Measurements from ENCODE around the gene COX20. TPM values are rescaled to one million over a fixed set of nuclear protein-coding genes. Genes with fewer than 3 reads are reported as not detected.
"Not testable (repeated sequence)": the region's sequence is repeated elsewhere in the genome, so short reads cannot be mapped to it uniquely, and the experiment has no call there.

The COX20 gene
- total and polyA plus RNA-seq, 9 donors, result 24.6 to 54.5 (median 46.3) TPM

- not testable (repeated sequence) for H3K9me3 ChIP-seq (replicated peaks; ENCODE audit: control insufficient read depth, low read depth, low read length); DNase-seq
- 82% methylated on average over 4 of the region's 6 CpGs for WGBS (ENCODE audit: insufficient coverage)
Observed at GRCh38 chr1:244794516-244794915, 40.9 kb upstream of the COX20 start.

GRCh38 chr1:244796719-244797406, 38.6 kb upstream of the COX20 start:
- no peaks in the 10 kb centered on the region for H3K4me1 ChIP-seq (ENCODE audit: control insufficient read depth, insufficient read depth, low read length)
- no peak overlapping the region for H3K27ac ChIP-seq (ENCODE audit: low read length)
- H3K9me3 ChIP-seq (replicated peaks; ENCODE audit: control insufficient read depth, low read depth, low read length), result no peaks in the 10 kb centered on the region
- WGBS (ENCODE audit: insufficient coverage), result 0% methylated on average over 2 of the region's 10 CpGs
- H3K36me3 ChIP-seq (ENCODE audit: control insufficient read depth, insufficient read depth, low read length), result no peaks in the 10 kb centered on the region
- peak; percentile 69 for DNase-seq
- no peaks in the 10 kb centered on the region for H3K27me3 ChIP-seq (ENCODE audit: control insufficient read depth, insufficient read depth, low read length)
- H3K4me3 ChIP-seq (ENCODE audit: low read length), result no peak overlapping the region

More at GRCh38 chr1:244794516-244794915, 40.9 kb upstream of the COX20 start:
- not testable (repeated sequence) for H3K36me3 ChIP-seq (ENCODE audit: control insufficient read depth, insufficient read depth, low read length); H3K27me3 ChIP-seq (ENCODE audit: control insufficient read depth, insufficient read depth, low read length); H3K27ac ChIP-seq (ENCODE audit: low read length); H3K4me3 ChIP-seq (ENCODE audit: low read length); H3K4me1 ChIP-seq (ENCODE audit: control insufficient read depth, insufficient read depth, low read length)

GRCh38 chr1:244800821-244801220, 34.6 kb upstream of the COX20 start:
- no peak overlapping the region for H3K4me3 ChIP-seq (ENCODE audit: low read length)
- no peak for DNase-seq
- H3K9me3 ChIP-seq (replicated peaks; ENCODE audit: control insufficient read depth, low read depth, low read length), result no peaks in the 10 kb centered on the region
- H3K27ac ChIP-seq (ENCODE audit: low read length), result no peak overlapping the region
- no peaks in the 10 kb centered on the region for H3K36me3 ChIP-seq (ENCODE audit: control insufficient read depth, insufficient read depth, low read length)
- H3K4me1 ChIP-seq (ENCODE audit: control insufficient read depth, insufficient read depth, low read length), result no peaks in the 10 kb centered on the region
- 79% methylated on average over 3 of the region's 9 CpGs for WGBS (ENCODE audit: insufficient coverage)
- no peaks in the 10 kb centered on the region for H3K27me3 ChIP-seq (ENCODE audit: control insufficient read depth, insufficient read depth, low read length)

GRCh38 chr1:244801246-244801645, 34.2 kb upstream of the COX20 start:
- peak; percentile 16 for DNase-seq
- no peak overlapping the region for H3K4me3 ChIP-seq (ENCODE audit: low read length)
- no peak overlapping the region for H3K27ac ChIP-seq (ENCODE audit: low read length)
- no peaks in the 10 kb centered on the region for H3K4me1 ChIP-seq (ENCODE audit: control insufficient read depth, insufficient read depth, low read length)
- H3K36me3 ChIP-seq (ENCODE audit: control insufficient read depth, insufficient read depth, low read length), result no peaks in the 10 kb centered on the region
- H3K9me3 ChIP-seq (replicated peaks; ENCODE audit: control insufficient read depth, low read depth, low read length), result no peaks in the 10 kb centered on the region
- H3K27me3 ChIP-seq (ENCODE audit: control insufficient read depth, insufficient read depth, low read length), result no peaks in the 10 kb centered on the region
- WGBS (ENCODE audit: insufficient coverage), result 54% methylated on average over 5 of the region's 14 CpGs

GRCh38 chr1:244802041-244802440, 33.4 kb upstream of the COX20 start:
- 75% methylated on average over 9 of the region's 14 CpGs for WGBS (ENCODE audit: insufficient coverage)
- no peak overlapping the region for H3K4me3 ChIP-seq (ENCODE audit: low read length)
- H3K27me3 ChIP-seq (ENCODE audit: control insufficient read depth, insufficient read depth, low read length), result no peaks in the 10 kb centered on the region
- H3K27ac ChIP-seq (ENCODE audit: low read length), result no peak overlapping the region
- DNase-seq, result no peak
- no peaks in the 10 kb centered on the region for H3K4me1 ChIP-seq (ENCODE audit: control insufficient read depth, insufficient read depth, low read length)
- no peaks in the 10 kb centered on the region for H3K36me3 ChIP-seq (ENCODE audit: control insufficient read depth, insufficient read depth, low read length)
- H3K9me3 ChIP-seq (replicated peaks; ENCODE audit: control insufficient read depth, low read depth, low read length), result no peaks in the 10 kb centered on the region

GRCh38 chr1:244802556-244803239, 32.8 kb upstream of the COX20 start:
- H3K4me1 ChIP-seq (ENCODE audit: control insufficient read depth, insufficient read depth, low read length), result no peaks in the 10 kb centered on the region
- H3K36me3 ChIP-seq (ENCODE audit: control insufficient read depth, insufficient read depth, low read length), result no peaks in the 10 kb centered on the region
- H3K27me3 ChIP-seq (ENCODE audit: control insufficient read depth, insufficient read depth, low read length), result no peaks in the 10 kb centered on the region
- WGBS (ENCODE audit: insufficient coverage), result 78% methylated on average over 9 of the region's 16 CpGs
- no peak overlapping the region for H3K27ac ChIP-seq (ENCODE audit: low read length)
- no peak overlapping the region for H3K4me3 ChIP-seq (ENCODE audit: low read length)
- no peaks in the 10 kb centered on the region for H3K9me3 ChIP-seq (replicated peaks; ENCODE audit: control insufficient read depth, low read depth, low read length)
- DNase-seq, result no peak

GRCh38 chr1:244804841-244805240, 30.6 kb upstream of the COX20 start:
- Histone ChIP-seq H3K4me1 (ENCODE audit: control insufficient read depth, insufficient read depth, low read length) (no peaks in the 10 kb centered on the region), H3K27ac (ENCODE audit: low read length) (no peak overlapping the region), H3K4me3 (ENCODE audit: low read length) (no peak overlapping the region), H3K27me3 (ENCODE audit: control insufficient read depth, insufficient read depth, low read length) (no peaks in the 10 kb centered on the region), H3K36me3 (ENCODE audit: control insufficient read depth, insufficient read depth, low read length) (no peaks in the 10 kb centered on the region), H3K9me3 (replicated peaks; ENCODE audit: control insufficient read depth, low read depth, low read length) (no peaks in the 10 kb centered on the region)
- 100% methylated on average over 3 of the region's 8 CpGs for WGBS (ENCODE audit: insufficient coverage)
- DNase-seq, result no peak

- no peak for DNase-seq
- Histone ChIP-seq H3K4me1 (ENCODE audit: control insufficient read depth, insufficient read depth, low read length) (no peaks in the 10 kb centered on the region), H3K4me3 (ENCODE audit: low read length) (no peak overlapping the region), H3K9me3 (replicated peaks; ENCODE audit: control insufficient read depth, low read depth, low read length) (no peaks in the 10 kb centered on the region), H3K36me3 (ENCODE audit: control insufficient read depth, insufficient read depth, low read length) (no peaks in the 10 kb centered on the region), H3K27ac (ENCODE audit: low read length) (no peak overlapping the region), H3K27me3 (ENCODE audit: control insufficient read depth, insufficient read depth, low read length) (no peaks in the 10 kb centered on the region)
Observed at GRCh38 chr1:244807138-244807537, 28.3 kb upstream of the COX20 start.

GRCh38 chr1:244810221-244810620, 25.2 kb upstream of the COX20 start:
- no peak overlapping the region for H3K4me3 ChIP-seq (ENCODE audit: low read length)
- no peak for DNase-seq
- WGBS (ENCODE audit: insufficient coverage), result 87% methylated on average over 21 of the region's 22 CpGs
- H3K36me3 ChIP-seq (ENCODE audit: control insufficient read depth, insufficient read depth, low read length), result no peaks in the 10 kb centered on the region
- H3K4me1 ChIP-seq (ENCODE audit: control insufficient read depth, insufficient read depth, low read length), result no peaks in the 10 kb centered on the region
- no peaks in the 10 kb centered on the region for H3K9me3 ChIP-seq (replicated peaks; ENCODE audit: control insufficient read depth, low read depth, low read length)
- no peaks in the 10 kb centered on the region for H3K27me3 ChIP-seq (ENCODE audit: control insufficient read depth, insufficient read depth, low read length)
- H3K27ac ChIP-seq (ENCODE audit: low read length), result no peak overlapping the region

- no peaks in the 10 kb centered on the region for H3K9me3 ChIP-seq (replicated peaks; ENCODE audit: control insufficient read depth, low read depth, low read length)
- WGBS (ENCODE audit: insufficient coverage), result 38% methylated on average over 1 of the region's 6 CpGs
- H3K27me3 ChIP-seq (ENCODE audit: control insufficient read depth, insufficient read depth, low read length), result no peaks in the 10 kb centered on the region
- no peak for DNase-seq
- no peaks in the 10 kb centered on the region for H3K4me1 ChIP-seq (ENCODE audit: control insufficient read depth, insufficient read depth, low read length)
- no peaks in the 10 kb centered on the region for H3K36me3 ChIP-seq (ENCODE audit: control insufficient read depth, insufficient read depth, low read length)
- no peak overlapping the region for H3K4me3 ChIP-seq (ENCODE audit: low read length)
- H3K27ac ChIP-seq (ENCODE audit: low read length), result no peak overlapping the region
Observed at GRCh38 chr1:244813327-244813726, 22.1 kb upstream of the COX20 start.
